ENCODE measurements around the gene ZNF670. TPM values are rescaled to one million over a fixed set of nuclear protein-coding genes. Genes with fewer than 3 reads are reported as not detected.
"Not testable (repeated sequence)": the region's sequence is repeated elsewhere in the genome, so short reads cannot be mapped to it uniquely, and the experiment has no call there.

ZNF670 gene
- 2.9 TPM for polyA plus RNA-seq (2013, experiment 1 of 2; ENCODE audit: insufficient read length)
- 3.1 TPM for polyA plus RNA-seq (2013, experiment 2 of 2; ENCODE audit: insufficient read length)

GRCh38 chr1:247078258-247079140, at the start of gene ZNF670:
ZNF670 (minus strand) TSS chr1:247078811; CDS start chr1:247078596, 215 bp downstream.
- peak; percentile 93 for DNase-seq

GRCh38 chr1:247127519-247128282, 49.1 kb upstream of the ZNF670 start:
- DNase-seq: not testable (repeated sequence)

GRCh38 chr1:247126601-247127000, 48.0 kb upstream of the ZNF670 start:
- DNase-seq: not testable (repeated sequence)

- DNase-seq: not testable (repeated sequence)
Measured at GRCh38 chr1:247126166-247126565, 47.6 kb upstream of the ZNF670 start.

GRCh38 chr1:247121382-247121781, 42.8 kb upstream of the ZNF670 start:
- DNase-seq: no peak

GRCh38 chr1:247120408-247120668, 41.7 kb upstream of the ZNF670 start:
- DNase-seq: not testable (repeated sequence)

- DNase-seq: no peak
Measured at GRCh38 chr1:247119600-247120407, 41.2 kb upstream of the ZNF670 start.

- DNase-seq: peak; percentile 8
Measured at GRCh38 chr1:247118946-247119446, 40.4 kb upstream of the ZNF670 start.

- no peak for DNase-seq
Measured at GRCh38 chr1:247115545-247115944, 36.9 kb upstream of the ZNF670 start.

- DNase-seq: no peak
Measured at GRCh38 chr1:247115141-247115510, 36.5 kb upstream of the ZNF670 start.

- no peak for DNase-seq
Measured at GRCh38 chr1:247114351-247115140, 35.9 kb upstream of the ZNF670 start.

GRCh38 chr1:247113733-247114271, 35.2 kb upstream of the ZNF670 start:
- no peak for DNase-seq

GRCh38 chr1:247113094-247113497, 34.5 kb upstream of the ZNF670 start:
- no peak for DNase-seq

GRCh38 chr1:247112479-247112781, 33.8 kb upstream of the ZNF670 start:
- no peak for DNase-seq

- peak; percentile 28 for DNase-seq
Measured at GRCh38 chr1:247111700-247112478, 33.3 kb upstream of the ZNF670 start.

GRCh38 chr1:247111259-247111699, 32.7 kb upstream of the ZNF670 start:
- peak; percentile 12 for DNase-seq

- DNase-seq: peak; percentile 27
Measured at GRCh38 chr1:247110627-247111258, 32.1 kb upstream of the ZNF670 start.

- no peak for DNase-seq
Measured at GRCh38 chr1:247107694-247108093, 29.1 kb upstream of the ZNF670 start.

- no peak for DNase-seq
Measured at GRCh38 chr1:247105966-247106365, 27.4 kb upstream of the ZNF670 start.

- no peak for DNase-seq
Measured at GRCh38 chr1:247104965-247105364, 26.4 kb upstream of the ZNF670 start.

Measured in fibroblast of skin of abdomen (primary cell).